ENCODE data around the gene DCLK1.

Gene DCLK1

GRCh38 chr13:36046672-36047071 lies 84.5 kb downstream of the DCLK1 start:
- no peak for DNase-seq (ENCODE audit: low read depth, low spot score)

- DNase-seq (ENCODE audit: low read depth, low spot score), result no peak
Measured at GRCh38 chr13:36038785-36039555, 92.2 kb downstream of the DCLK1 start.

- DNase-seq (ENCODE audit: low read depth, low spot score), result no peak
Measured at GRCh38 chr13:36033035-36033434, 98.1 kb downstream of the DCLK1 start.

- no peak for DNase-seq (ENCODE audit: low read depth, low spot score)
Measured at GRCh38 chr13:36031490-36031889, 99.7 kb downstream of the DCLK1 start.

GRCh38 chr13:36030670-36031331 lies 100.4 kb downstream of the DCLK1 start:
- no peak for DNase-seq (ENCODE audit: low read depth, low spot score)

- no peak for DNase-seq (ENCODE audit: low read depth, low spot score)
Measured at GRCh38 chr13:36029166-36029565, 102.0 kb downstream of the DCLK1 start.

GRCh38 chr13:36028359-36029025 lies 102.7 kb downstream of the DCLK1 start:
- DNase-seq (ENCODE audit: low read depth, low spot score), result no peak

- no peak for DNase-seq (ENCODE audit: low read depth, low spot score)
Measured at GRCh38 chr13:36026531-36026930, 104.7 kb downstream of the DCLK1 start.

- DNase-seq (ENCODE audit: low read depth, low spot score), result no peak
Measured at GRCh38 chr13:36014763-36015162, 116.4 kb downstream of the DCLK1 start.

- DNase-seq (ENCODE audit: low read depth, low spot score), result no peak
Measured at GRCh38 chr13:36006894-36007675, 124.1 kb downstream of the DCLK1 start.

GRCh38 chr13:36006347-36006746 lies 124.8 kb downstream of the DCLK1 start:
- DNase-seq (ENCODE audit: low read depth, low spot score), result no peak

- DNase-seq (ENCODE audit: low read depth, low spot score), result no peak
Measured at GRCh38 chr13:36001561-36001960, 129.6 kb downstream of the DCLK1 start.

GRCh38 chr13:36000028-36000427 lies 131.2 kb downstream of the DCLK1 start:
- no peak for DNase-seq (ENCODE audit: low read depth, low spot score)

- no peak for DNase-seq (ENCODE audit: low read depth, low spot score)
Measured at GRCh38 chr13:35996360-35996759, 134.8 kb downstream of the DCLK1 start.

- no peak for DNase-seq (ENCODE audit: low read depth, low spot score)
Measured at GRCh38 chr13:35995136-35995535, 136.0 kb downstream of the DCLK1 start.

- DNase-seq (ENCODE audit: low read depth, low spot score), result no peak
Measured at GRCh38 chr13:35994131-35994966, 136.8 kb downstream of the DCLK1 start.

GRCh38 chr13:35993686-35994085 lies 137.5 kb downstream of the DCLK1 start:
- DNase-seq (ENCODE audit: low read depth, low spot score), result no peak

- DNase-seq (ENCODE audit: low read depth, low spot score), result no peak
Measured at GRCh38 chr13:35992964-35993363, 138.2 kb downstream of the DCLK1 start.

GRCh38 chr13:35990196-35990595 lies 141.0 kb downstream of the DCLK1 start:
- no peak for DNase-seq (ENCODE audit: low read depth, low spot score)

GRCh38 chr13:35988648-35989081 lies 142.5 kb downstream of the DCLK1 start:
- DNase-seq (ENCODE audit: low read depth, low spot score), result no peak
